ENCODE results near the gene ZNF581. TPM values are rescaled to one million over a fixed set of nuclear protein-coding genes. Genes with fewer than 3 reads are reported as not detected.

Gene ZNF581
- total RNA-seq, 4 donors from 2014 or later: 11.1 to 23.9 (median 15.8) TPM

GRCh38 chr19:55621673-55622231 is 21.7 kb upstream of the ZNF581 start:
- Histone ChIP-seq H3K27me3 (no peaks in the 10 kb centered on the region), H3K9me3 (no peaks in the 10 kb centered on the region), H3K27ac (no peak overlapping the region), H3K4me3 (replicated peaks in 1 of 3) (no peak overlapping the region), H3K4me1 (peaks cover 0 to 5% of the 10 kb centered on the region in 2 donors), H3K36me3 (peaks cover under 1 to 10% of the 10 kb centered on the region in 2 donors)
- TF ChIP-seq POLR2A (IDR thresholded peaks at IDR 0.05) (no peak), CTCF (IDR thresholded peaks at IDR 0.05) (no peak)
- DNase-seq: no peak
- intact Hi-C loops (cut with DNase I): loop anchor here (10.0 kb wide), 1 partner anchor 477 kb away; the partner anchor contains the start of gene TNNT1
- 94 to 97% methylated on average over 31 to 42 of the region's 55 CpGs for WGBS, 2 donors

- H3K9me3 ChIP-seq: no peaks in the 10 kb centered on the region
- intact Hi-C loops (cut with DNase I): loop anchor here (10.0 kb wide), 1 partner anchor 478 kb away; the partner anchor contains the start of gene TNNT1
- no peaks in the 10 kb centered on the region for H3K27me3 ChIP-seq
- H3K4me3 ChIP-seq (replicated peaks in 1 of 3): no peak overlapping the region
- peaks cover 0 to 3% of the 10 kb centered on the region in 2 donors for H3K36me3 ChIP-seq
- DNase-seq: no peak
- H3K27ac ChIP-seq: no peak overlapping the region
- 91% methylated on average over 13 to 23 of the region's 40 CpGs for WGBS, 2 donors
- peaks cover 0 to 5% of the 10 kb centered on the region in 2 donors for H3K4me1 ChIP-seq
- no peak for TF ChIP-seq CTCF (IDR thresholded peaks at IDR 0.05)
- TF ChIP-seq POLR2A (IDR thresholded peaks at IDR 0.05): no peak
Measured at GRCh38 chr19:55622242-55622969, 21.0 kb upstream of the ZNF581 start.

GRCh38 chr19:55623130-55623529 is 20.3 kb upstream of the ZNF581 start:
- Histone ChIP-seq H3K27me3 (no peaks in the 10 kb centered on the region), H3K36me3 (no peaks in the 10 kb centered on the region), H3K27ac (no peak overlapping the region), H3K9me3 (no peaks in the 10 kb centered on the region), H3K4me1 (peaks cover 0 to 5% of the 10 kb centered on the region in 2 donors), H3K4me3 (replicated peaks in 1 of 3) (no peak overlapping the region)
- DNase-seq: no peak
- WGBS, 2 donors: 96 to 98% methylated on average over 7 of the region's 7 CpGs
- TF ChIP-seq POLR2A (IDR thresholded peaks at IDR 0.05) (no peak), CTCF (IDR thresholded peaks at IDR 0.05) (no peak)
- intact Hi-C loops (cut with DNase I): loop anchor here (10.0 kb wide), 1 partner anchor 478 kb away; the partner anchor contains the start of gene TNNT1

- Histone ChIP-seq H3K36me3 (no peaks in the 10 kb centered on the region), H3K27me3 (no peaks in the 10 kb centered on the region), H3K27ac (peak overlapping the region in 2 of 3 donors; percentile 93 to 97), H3K9me3 (no peaks in the 10 kb centered on the region), H3K4me1 (peaks cover 0 to 5% of the 10 kb centered on the region in 2 donors), H3K4me3 (replicated peaks in 1 of 3) (peak overlapping the region in 1 of 3 donors; percentile 38)
- intact Hi-C loops (cut with DNase I): loop anchor here (10.0 kb wide), 1 partner anchor 479 kb away; the partner anchor contains the start of gene TNNT1
- DNase-seq: no peak
- no peak for TF ChIP-seq CTCF (IDR thresholded peaks at IDR 0.05)
- TF ChIP-seq POLR2A (IDR thresholded peaks at IDR 0.05): no peak
- 72 to 85% methylated on average over 7 of the region's 7 CpGs for WGBS, 2 donors
Measured at GRCh38 chr19:55623561-55623960, 19.9 kb upstream of the ZNF581 start.

All from thyroid gland (tissue), 4 donors.